GM23338 (cell line): ENCODE results near the gene RFC2. TPM values are rescaled to one million over a fixed set of nuclear protein-coding genes. Genes with fewer than 3 reads are reported as not detected.

Experiments used
- ATAC-seq: fragments of 200-7000 bp; cut with Tn5 transposase; 3 replicates; pipeline ENCODE4 v1.9.1; 2020
- DNase-seq: peaks from one replicate; pipeline ENCODE4 v3.0.0-alpha.2; 2015; ENCODE audit warnings: low spot score
- H2AFZ ChIP-seq: fragments of 200-600 bp; sonication (generic); 2 replicates; pipeline ENCODE4 v1.8.0; 2016; ENCODE audit warnings: antibody characterized with exemption, mild to moderate bottlenecking, moderate library complexity
- H3F3A ChIP-seq: fragments of 200-600 bp; sonication (generic); replicated peaks from 2 replicates; pipeline ENCODE4 v1.8.0; 2017; ENCODE audit warnings: antibody characterized with exemption, mixed run types, low read depth
- H3K27ac ChIP-seq: fragments of 200-600 bp; sonication (generic); 2 replicates; pipeline ENCODE4 v1.6.1; 2016; ENCODE audit warnings: low read depth
- H3K27me3 ChIP-seq: fragments of 200-600 bp; sonication (generic); 2 replicates; pipeline ENCODE4 v1.8.0; 2016; ENCODE audit warnings: mild to moderate bottlenecking, mixed run types, moderate library complexity; ENCODE audit not compliant: insufficient read depth
- H3K36me3 ChIP-seq: fragments of 200-600 bp; sonication (generic); 2 replicates; pipeline ENCODE4 v1.8.0; 2016; ENCODE audit warnings: mild to moderate bottlenecking; ENCODE audit not compliant: insufficient read depth
- H3K4me1 ChIP-seq: fragments of 200-600 bp; sonication (generic); 2 replicates; pipeline ENCODE4 v1.8.0; 2016; ENCODE audit warnings: mild to moderate bottlenecking, moderate library complexity; ENCODE audit not compliant: insufficient read depth
- H3K4me2 ChIP-seq: fragments of 200-600 bp; sonication (generic); 2 replicates; pipeline ENCODE4 v1.7.1; 2017; ENCODE audit warnings: mixed run types
- H3K4me3 ChIP-seq: fragments of 200-600 bp; sonication (generic); 2 replicates; pipeline ENCODE4 v1.6.1; 2016; ENCODE audit warnings: mixed run types
- H3K79me2 ChIP-seq: fragments of 200-600 bp; sonication (generic); replicated peaks from 2 replicates; pipeline ENCODE4 v1.8.0; 2017; ENCODE audit warnings: mild to moderate bottlenecking; ENCODE audit not compliant: insufficient read depth
- H3K9me2 ChIP-seq: fragments of 200-600 bp; sonication (generic); 2 replicates; pipeline ENCODE4 v1.8.0; 2017; ENCODE audit not compliant: insufficient read depth
- H4K20me1 ChIP-seq: fragments of 200-600 bp; sonication (generic); replicated peaks from 2 replicates; pipeline ENCODE4 v1.8.0; 2017; ENCODE audit warnings: mild to moderate bottlenecking; ENCODE audit not compliant: insufficient read depth
- H3K27ac Mint-ChIP-seq: 2 replicates; pipeline ENCODE4 v1.8.0; 2020; ENCODE audit warnings: inconsistent platforms, mild to moderate bottlenecking, moderate library complexity, mixed read lengths
- H3K27me3 Mint-ChIP-seq: 3 replicates; pipeline ENCODE4 v1.8.0; 2022; ENCODE audit warnings: low read depth, mild to moderate bottlenecking, moderate library complexity, mixed read lengths, inconsistent platforms; ENCODE audit not compliant: insufficient read depth, poor library complexity
- H3K36me3 Mint-ChIP-seq: 3 replicates; pipeline ENCODE4 v1.8.0; 2021; ENCODE audit warnings: low read depth, mild to moderate bottlenecking, inconsistent platforms, moderate library complexity, mixed read lengths
- H3K4me1 Mint-ChIP-seq: 3 replicates; pipeline ENCODE4 v1.8.0; 2020; ENCODE audit warnings: mild to moderate bottlenecking, inconsistent platforms, mixed read lengths
- H3K4me3 Mint-ChIP-seq: 3 replicates; pipeline ENCODE4 v1.8.0; 2021; ENCODE audit warnings: moderate library complexity, mild to moderate bottlenecking, inconsistent platforms, mixed read lengths
- H3K9me3 Mint-ChIP-seq: 3 replicates; pipeline ENCODE4 v1.8.0; 2020; ENCODE audit warnings: moderate library complexity, mild to moderate bottlenecking, inconsistent platforms, mixed read lengths
- EZH2 ChIP-seq: fragments of 200-600 bp; sonication (generic); IDR thresholded peaks from one replicate; pipeline ENCODE4 v1.8.0; 2017; ENCODE audit warnings: antibody characterized with exemption, mild to moderate bottlenecking, low read depth; ENCODE audit not compliant: unreplicated experiment
- JUNB ChIP-seq: IDR thresholded peaks from one replicate; pipeline ENCODE4 v1.6.1; 2016; ENCODE audit warnings: antibody characterized with exemption; ENCODE audit not compliant: unreplicated experiment
- NANOG ChIP-seq: IDR thresholded peaks from 2 replicates; pipeline ENCODE4 v1.6.1; 2016; ENCODE audit warnings: antibody characterized with exemption, borderline replicate concordance
- POLR2AphosphoS5 ChIP-seq: IDR thresholded peaks from 2 replicates; pipeline ENCODE4 v1.6.1; 2016; ENCODE audit warnings: antibody characterized with exemption, low read depth
- STAT1 ChIP-seq: IDR thresholded peaks from one replicate; pipeline ENCODE4 v1.6.1; 2016; ENCODE audit warnings: antibody characterized with exemption; ENCODE audit not compliant: unreplicated experiment
- ZNF114 ChIP-seq: fragments of 250-450 bp; sonication (Bioruptor Pico); IDR thresholded peaks from 2 replicates; pipeline ENCODE4 v1.5.0; 2020; ENCODE audit warnings: mild to moderate bottlenecking, moderate library complexity
- ZNF331 ChIP-seq: fragments of 250-450 bp; sonication (Bioruptor Pico); IDR thresholded peaks from 2 replicates; pipeline ENCODE4 v1.5.0; 2020; ENCODE audit warnings: low read depth, mild to moderate bottlenecking, moderate library complexity
- polyA plus RNA-seq: library from polyadenylated mRNA; unstranded; fragments of >200 nt; fragmentation: Nextera tagmentation; extraction: Ambion mirVana; gene quantifications from 2 replicates; pipeline ENCODE4 v1.2.1, GENCODE V29; 2016
- total RNA-seq: library from RNA; depleted of rRNA; stranded (reverse); fragments of >200 nt; shearing (Covaris generic); gene quantifications from 2 replicates; pipeline ENCODE4 v1.2.3, GENCODE V29; 2014
- TF ChIP-seq, protein P1 (sequence below): IDR thresholded peaks from 2 replicates; pipeline ENCODE4 v1.6.1; 2016; ENCODE audit warnings: antibody characterized with exemption
- TF ChIP-seq, protein P2 (sequence below): IDR thresholded peaks from one replicate; pipeline ENCODE4 v1.6.1; 2018; ENCODE audit warnings: antibody characterized with exemption; ENCODE audit not compliant: unreplicated experiment
- TF ChIP-seq, protein P3 (sequence below): fragments of 250-450 bp; sonication (Bioruptor Pico); IDR thresholded peaks from 2 replicates; pipeline ENCODE4 v1.5.0; 2020; ENCODE audit warnings: mild to moderate bottlenecking, moderate library complexity

Gene RFC2
- total and polyA plus RNA-seq, 2 experiments from 2014 or later = 56.4 to 75.2 TPM

DNA sequence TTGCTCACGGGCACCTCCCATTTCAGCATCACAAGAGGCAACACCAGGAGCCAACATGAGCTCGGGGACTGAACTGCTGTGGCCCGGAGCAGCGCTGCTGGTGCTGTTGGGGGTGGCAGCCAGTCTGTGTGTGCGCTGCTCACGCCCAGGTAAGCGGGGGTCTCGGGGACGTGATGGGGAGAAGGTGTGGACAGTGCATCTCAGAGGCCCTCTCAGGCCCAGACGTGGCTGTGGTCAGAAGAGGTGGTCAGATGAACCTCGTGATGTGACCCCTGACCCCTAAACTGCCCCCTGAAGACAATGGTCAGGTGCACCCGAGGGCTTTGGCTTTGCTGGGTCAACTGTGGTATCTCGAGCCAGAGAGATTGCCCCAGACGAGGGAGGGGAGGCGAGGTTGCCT, 38.3 kb downstream of the RFC2 start:
- no peak for DNase-seq
- Histone ChIP-seq H3F3A (0 out of 2 replicates have a peak, but pooled peaks cover 4% of the 10 kb centered on the region), H3K4me3 (no peak overlapping the region), H3K4me2 (no peak overlapping the region), H3K4me1 (no peaks in the 10 kb centered on the region), H3K9me2 (no peaks in the 10 kb centered on the region), H2AFZ (no peak overlapping the region), H3K27me3 (no peaks in the 10 kb centered on the region), H3K36me3 (no peaks in the 10 kb centered on the region), H3K27ac (no peak overlapping the region), H3K79me2 (no peaks in the 10 kb centered on the region), H4K20me1 (no peaks in the 10 kb centered on the region)
- no peaks in the 10 kb centered on the region; the same call in 2 of the 3 replicates for H3K9me3 Mint-ChIP-seq
- H3K36me3 Mint-ChIP-seq = no peaks in the 10 kb centered on the region; the same call in 2 of the 3 replicates
- H3K27ac Mint-ChIP-seq = no peak overlapping the region
- no peak overlapping the region for H3K4me3 Mint-ChIP-seq
- TF ChIP-seq ZNF331 (CRISPR knock-in tag) (no peak), STAT1 (no peak)
- H3K4me1 Mint-ChIP-seq = peaks cover 2% of the 10 kb centered on the region; the same call in 2 of the 3 replicates
- ATAC-seq = no peak
- H3K27me3 Mint-ChIP-seq = peaks cover 17% of the 10 kb centered on the region

DNA sequence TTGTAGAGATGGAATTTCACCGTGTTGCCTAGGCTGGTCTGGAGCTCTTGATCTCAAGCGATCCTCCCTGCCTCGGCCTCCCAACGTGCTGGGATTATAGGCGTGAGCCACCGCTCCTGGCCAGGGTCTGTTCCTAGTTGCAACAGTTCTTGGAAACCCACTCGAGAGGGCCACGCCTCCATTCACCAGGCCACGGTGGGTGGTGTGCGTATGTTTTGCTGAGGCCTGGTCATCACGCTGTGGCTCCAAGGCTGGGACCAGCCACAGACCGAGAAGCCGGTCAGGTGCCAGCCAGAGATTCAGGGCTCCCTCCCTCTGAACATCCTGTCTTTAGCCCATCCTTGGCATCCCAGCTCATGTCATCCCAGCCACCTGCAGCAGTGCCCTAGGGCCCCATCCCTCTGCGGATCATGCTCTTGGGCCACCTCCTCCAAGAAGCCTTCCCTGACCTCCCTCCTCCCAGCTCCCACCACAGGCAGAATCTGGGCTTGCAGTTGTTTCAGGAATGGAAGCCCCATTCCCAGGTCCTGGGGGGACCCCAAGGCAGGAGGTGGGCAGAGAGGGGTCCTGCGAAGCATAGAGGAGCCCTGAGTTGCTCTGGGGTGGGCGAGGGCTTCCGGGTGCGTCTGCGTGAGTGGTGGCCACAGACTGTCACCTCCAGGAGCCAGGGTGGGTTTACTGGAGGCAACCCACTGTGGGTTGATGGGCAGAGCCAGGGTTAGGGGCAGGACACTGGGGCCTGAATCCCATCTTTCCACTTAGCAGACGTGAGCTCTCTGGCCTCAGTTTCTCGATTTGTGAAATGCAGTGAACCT, 39.2 kb downstream of the RFC2 start:
- peaks cover 17% of the 10 kb centered on the region for H3K27me3 Mint-ChIP-seq
- no peaks in the 10 kb centered on the region; the same call in 2 of the 3 replicates for H3K36me3 Mint-ChIP-seq
- H2AFZ ChIP-seq = no peak overlapping the region
- H3K4me3 Mint-ChIP-seq = no peak overlapping the region
- no peak overlapping the region for H3K27ac ChIP-seq
- no peaks in the 10 kb centered on the region for H3K9me2 ChIP-seq
- DNase-seq (no peak), ATAC-seq (peak; percentile 11; the same call in 2 of the 3 replicates)
- H3K4me2 ChIP-seq = no peak overlapping the region
- no peaks in the 10 kb centered on the region for H3K79me2 ChIP-seq
- H3K4me1 ChIP-seq = no peaks in the 10 kb centered on the region
- H3F3A ChIP-seq = 0 out of 2 replicates have a peak, but pooled peaks cover 4% of the 10 kb centered on the region
- H3K4me1 Mint-ChIP-seq = peaks cover 2% of the 10 kb centered on the region; the same call in 2 of the 3 replicates
- H3K27me3 ChIP-seq = no peaks in the 10 kb centered on the region
- H3K36me3 ChIP-seq = no peaks in the 10 kb centered on the region
- H4K20me1 ChIP-seq = no peaks in the 10 kb centered on the region
- H3K9me3 Mint-ChIP-seq = no peaks in the 10 kb centered on the region; the same call in 2 of the 3 replicates
- H3K4me3 ChIP-seq = no peak overlapping the region
- no peak overlapping the region for H3K27ac Mint-ChIP-seq
- TF ChIP-seq EZH2 (no peak), ZNF114 (CRISPR knock-in tag) (no peak), ZNF331 (CRISPR knock-in tag) (no peak), NANOG (no peak), STAT1 (no peak), JUNB (no peak), POLR2AphosphoS5 (no peak)
- TF ChIP-seq, protein P1, sequence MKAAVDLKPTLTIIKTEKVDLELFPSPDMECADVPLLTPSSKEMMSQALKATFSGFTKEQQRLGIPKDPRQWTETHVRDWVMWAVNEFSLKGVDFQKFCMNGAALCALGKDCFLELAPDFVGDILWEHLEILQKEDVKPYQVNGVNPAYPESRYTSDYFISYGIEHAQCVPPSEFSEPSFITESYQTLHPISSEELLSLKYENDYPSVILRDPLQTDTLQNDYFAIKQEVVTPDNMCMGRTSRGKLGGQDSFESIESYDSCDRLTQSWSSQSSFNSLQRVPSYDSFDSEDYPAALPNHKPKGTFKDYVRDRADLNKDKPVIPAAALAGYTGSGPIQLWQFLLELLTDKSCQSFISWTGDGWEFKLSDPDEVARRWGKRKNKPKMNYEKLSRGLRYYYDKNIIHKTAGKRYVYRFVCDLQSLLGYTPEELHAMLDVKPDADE = no peak
- TF ChIP-seq, protein P2, sequence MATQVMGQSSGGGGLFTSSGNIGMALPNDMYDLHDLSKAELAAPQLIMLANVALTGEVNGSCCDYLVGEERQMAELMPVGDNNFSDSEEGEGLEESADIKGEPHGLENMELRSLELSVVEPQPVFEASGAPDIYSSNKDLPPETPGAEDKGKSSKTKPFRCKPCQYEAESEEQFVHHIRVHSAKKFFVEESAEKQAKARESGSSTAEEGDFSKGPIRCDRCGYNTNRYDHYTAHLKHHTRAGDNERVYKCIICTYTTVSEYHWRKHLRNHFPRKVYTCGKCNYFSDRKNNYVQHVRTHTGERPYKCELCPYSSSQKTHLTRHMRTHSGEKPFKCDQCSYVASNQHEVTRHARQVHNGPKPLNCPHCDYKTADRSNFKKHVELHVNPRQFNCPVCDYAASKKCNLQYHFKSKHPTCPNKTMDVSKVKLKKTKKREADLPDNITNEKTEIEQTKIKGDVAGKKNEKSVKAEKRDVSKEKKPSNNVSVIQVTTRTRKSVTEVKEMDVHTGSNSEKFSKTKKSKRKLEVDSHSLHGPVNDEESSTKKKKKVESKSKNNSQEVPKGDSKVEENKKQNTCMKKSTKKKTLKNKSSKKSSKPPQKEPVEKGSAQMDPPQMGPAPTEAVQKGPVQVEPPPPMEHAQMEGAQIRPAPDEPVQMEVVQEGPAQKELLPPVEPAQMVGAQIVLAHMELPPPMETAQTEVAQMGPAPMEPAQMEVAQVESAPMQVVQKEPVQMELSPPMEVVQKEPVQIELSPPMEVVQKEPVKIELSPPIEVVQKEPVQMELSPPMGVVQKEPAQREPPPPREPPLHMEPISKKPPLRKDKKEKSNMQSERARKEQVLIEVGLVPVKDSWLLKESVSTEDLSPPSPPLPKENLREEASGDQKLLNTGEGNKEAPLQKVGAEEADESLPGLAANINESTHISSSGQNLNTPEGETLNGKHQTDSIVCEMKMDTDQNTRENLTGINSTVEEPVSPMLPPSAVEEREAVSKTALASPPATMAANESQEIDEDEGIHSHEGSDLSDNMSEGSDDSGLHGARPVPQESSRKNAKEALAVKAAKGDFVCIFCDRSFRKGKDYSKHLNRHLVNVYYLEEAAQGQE = no peak
- TF ChIP-seq, protein P3, sequence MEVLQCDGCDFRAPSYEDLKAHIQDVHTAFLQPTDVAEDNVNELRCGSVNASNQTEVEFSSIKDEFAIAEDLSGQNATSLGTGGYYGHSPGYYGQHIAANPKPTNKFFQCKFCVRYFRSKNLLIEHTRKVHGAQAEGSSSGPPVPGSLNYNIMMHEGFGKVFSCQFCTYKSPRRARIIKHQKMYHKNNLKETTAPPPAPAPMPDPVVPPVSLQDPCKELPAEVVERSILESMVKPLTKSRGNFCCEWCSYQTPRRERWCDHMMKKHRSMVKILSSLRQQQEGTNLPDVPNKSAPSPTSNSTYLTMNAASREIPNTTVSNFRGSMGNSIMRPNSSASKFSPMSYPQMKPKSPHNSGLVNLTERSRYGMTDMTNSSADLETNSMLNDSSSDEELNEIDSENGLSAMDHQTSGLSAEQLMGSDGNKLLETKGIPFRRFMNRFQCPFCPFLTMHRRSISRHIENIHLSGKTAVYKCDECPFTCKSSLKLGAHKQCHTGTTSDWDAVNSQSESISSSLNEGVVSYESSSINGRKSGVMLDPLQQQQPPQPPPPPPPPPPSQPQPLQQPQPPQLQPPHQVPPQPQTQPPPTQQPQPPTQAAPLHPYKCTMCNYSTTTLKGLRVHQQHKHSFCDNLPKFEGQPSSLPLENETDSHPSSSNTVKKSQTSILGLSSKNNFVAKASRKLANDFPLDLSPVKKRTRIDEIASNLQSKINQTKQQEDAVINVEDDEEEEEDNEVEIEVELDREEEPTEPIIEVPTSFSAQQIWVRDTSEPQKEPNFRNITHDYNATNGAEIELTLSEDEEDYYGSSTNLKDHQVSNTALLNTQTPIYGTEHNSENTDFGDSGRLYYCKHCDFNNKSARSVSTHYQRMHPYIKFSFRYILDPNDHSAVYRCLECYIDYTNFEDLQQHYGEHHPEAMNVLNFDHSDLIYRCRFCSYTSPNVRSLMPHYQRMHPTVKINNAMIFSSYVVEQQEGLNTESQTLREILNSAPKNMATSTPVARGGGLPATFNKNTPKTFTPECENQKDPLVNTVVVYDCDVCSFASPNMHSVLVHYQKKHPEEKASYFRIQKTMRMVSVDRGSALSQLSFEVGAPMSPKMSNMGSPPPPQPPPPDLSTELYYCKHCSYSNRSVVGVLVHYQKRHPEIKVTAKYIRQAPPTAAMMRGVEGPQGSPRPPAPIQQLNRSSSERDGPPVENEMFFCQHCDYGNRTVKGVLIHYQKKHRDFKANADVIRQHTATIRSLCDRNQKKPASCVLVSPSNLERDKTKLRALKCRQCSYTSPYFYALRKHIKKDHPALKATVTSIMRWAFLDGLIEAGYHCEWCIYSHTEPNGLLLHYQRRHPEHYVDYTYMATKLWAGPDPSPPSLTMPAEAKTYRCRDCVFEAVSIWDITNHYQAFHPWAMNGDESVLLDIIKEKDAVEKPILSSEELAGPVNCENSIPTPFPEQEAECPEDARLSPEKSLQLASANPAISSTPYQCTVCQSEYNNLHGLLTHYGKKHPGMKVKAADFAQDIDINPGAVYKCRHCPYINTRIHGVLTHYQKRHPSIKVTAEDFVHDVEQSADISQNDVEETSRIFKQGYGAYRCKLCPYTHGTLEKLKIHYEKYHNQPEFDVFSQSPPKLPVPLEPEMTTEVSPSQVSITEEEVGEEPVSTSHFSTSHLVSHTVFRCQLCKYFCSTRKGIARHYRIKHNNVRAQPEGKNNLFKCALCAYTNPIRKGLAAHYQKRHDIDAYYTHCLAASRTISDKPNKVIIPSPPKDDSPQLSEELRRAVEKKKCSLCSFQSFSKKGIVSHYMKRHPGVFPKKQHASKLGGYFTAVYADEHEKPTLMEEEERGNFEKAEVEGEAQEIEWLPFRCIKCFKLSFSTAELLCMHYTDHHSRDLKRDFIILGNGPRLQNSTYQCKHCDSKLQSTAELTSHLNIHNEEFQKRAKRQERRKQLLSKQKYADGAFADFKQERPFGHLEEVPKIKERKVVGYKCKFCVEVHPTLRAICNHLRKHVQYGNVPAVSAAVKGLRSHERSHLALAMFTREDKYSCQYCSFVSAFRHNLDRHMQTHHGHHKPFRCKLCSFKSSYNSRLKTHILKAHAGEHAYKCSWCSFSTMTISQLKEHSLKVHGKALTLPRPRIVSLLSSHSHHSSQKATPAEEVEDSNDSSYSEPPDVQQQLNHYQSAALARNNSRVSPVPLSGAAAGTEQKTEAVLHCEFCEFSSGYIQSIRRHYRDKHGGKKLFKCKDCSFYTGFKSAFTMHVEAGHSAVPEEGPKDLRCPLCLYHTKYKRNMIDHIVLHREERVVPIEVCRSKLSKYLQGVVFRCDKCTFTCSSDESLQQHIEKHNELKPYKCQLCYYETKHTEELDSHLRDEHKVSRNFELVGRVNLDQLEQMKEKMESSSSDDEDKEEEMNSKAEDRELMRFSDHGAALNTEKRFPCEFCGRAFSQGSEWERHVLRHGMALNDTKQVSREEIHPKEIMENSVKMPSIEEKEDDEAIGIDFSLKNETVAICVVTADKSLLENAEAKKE = no peak
